GM21576 (cell line): ENCODE measurements around the gene C1GALT1.

ENCODE experiments used
- ATAC-seq: cut with Tn5 transposase; IDR thresholded peaks from one replicate; pipeline ENCODE4 v1.9.1; 2021; ENCODE audit warnings: mild to moderate bottlenecking, moderate library complexity; ENCODE audit not compliant: unreplicated experiment

C1GALT1 gene

GRCh38 chr7:7265081-7266075, 83.0 kb downstream of the C1GALT1 start:
- ATAC-seq, result no peak

- ATAC-seq, result no peak
Measured at GRCh38 chr7:7266257-7266881, 84.0 kb downstream of the C1GALT1 start.

GRCh38 chr7:7271094-7271874, 88.9 kb downstream of the C1GALT1 start:
- no peak for ATAC-seq

DNA sequence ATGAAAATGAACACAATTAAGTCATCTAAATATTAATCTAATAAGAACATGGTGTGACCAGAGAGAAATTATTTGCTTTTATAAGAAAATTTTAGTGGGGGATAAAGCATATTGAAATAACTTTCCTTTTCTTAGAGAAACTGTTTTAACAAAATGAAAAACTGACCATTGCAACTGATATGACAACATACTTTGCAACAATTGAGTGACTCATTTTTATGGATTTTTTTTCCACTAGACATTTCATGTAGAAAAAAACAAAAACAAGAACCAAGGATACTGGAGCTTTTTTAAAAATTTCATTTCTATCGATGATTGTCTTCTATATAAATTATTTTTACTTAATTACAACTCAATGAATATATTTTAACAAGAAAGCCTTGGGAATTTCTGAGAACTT, 90.0 kb downstream of the C1GALT1 start:
- no peak for ATAC-seq

DNA sequence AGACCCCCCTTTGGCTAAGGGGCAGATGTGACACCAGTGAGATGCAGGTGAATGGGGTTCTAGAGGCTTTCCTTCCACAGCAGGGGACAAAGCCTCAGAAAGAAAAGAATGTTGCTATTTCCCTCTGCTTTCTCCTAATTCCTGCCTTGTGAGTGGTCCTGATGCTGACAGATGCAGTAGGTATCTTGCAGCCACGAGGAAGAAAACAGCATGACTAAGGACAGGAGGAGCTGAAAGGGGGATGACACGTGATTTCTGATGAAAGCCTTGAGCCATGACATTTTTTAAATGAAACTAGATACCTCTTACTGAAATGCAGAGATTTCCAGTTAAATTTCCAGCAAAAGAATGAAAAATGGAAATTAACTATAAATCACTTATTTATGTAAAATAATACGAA, 92.4 kb downstream of the C1GALT1 start:
- ATAC-seq, result no peak

GRCh38 chr7:7276161-7276560, 93.8 kb downstream of the C1GALT1 start:
- no peak for ATAC-seq

DNA sequence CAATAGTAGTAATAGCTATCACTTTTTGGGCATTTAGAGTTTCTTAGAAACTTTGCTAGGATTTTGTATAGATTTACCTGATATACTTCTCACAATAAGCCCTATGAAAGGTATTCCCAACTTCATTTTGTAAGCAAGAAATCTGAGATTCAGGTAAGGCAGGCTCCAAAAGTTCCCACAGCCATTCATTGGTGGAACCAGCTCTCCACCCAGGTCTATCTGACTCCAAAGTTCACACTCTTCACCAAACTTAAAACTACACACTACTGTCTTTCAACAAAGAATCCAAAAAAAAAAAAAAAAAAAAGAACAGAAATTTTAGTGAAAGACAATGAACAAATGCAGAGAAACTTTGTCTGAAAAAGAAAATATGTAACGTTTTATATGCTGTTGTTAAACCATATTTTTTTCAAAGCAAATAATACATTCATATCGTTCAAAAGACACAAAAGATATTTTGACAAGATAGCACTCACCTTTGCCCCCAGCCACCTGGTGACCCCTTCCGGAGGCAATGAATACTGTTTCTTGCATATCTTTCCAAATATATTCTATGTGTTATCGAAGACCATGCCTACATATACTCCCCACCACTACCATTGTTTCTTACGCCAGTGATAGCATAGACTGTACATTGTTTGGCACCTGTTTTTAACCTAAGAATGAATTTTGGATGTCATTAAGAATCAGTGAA, 108.2 kb downstream of the C1GALT1 start:
- ATAC-seq, result no peak

GRCh38 chr7:7292085-7292484, 109.7 kb downstream of the C1GALT1 start:
- no peak for ATAC-seq

DNA sequence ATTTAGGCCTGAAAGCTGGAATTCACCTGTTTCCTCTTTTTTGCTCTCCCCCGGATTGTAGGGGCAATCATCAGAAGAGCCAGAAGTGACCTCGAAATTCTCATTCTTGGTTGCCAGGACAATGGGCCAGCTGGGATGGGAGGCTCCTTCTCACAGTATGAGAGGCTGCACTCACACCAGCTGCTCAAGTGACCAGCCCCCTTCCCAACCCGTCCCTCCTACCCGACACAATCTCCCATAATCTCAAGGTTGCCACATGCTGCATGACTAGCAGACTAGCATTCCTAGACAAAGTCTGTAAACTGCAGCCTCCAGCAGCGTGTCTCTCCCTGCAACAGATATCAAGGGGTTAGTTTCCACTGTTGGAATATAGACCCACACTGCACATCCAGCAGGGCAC, 110.3 kb downstream of the C1GALT1 start:
- ATAC-seq, result no peak

GRCh38 chr7:7293092-7293491, 110.7 kb downstream of the C1GALT1 start:
- ATAC-seq, result no peak

- no peak for ATAC-seq
Measured at GRCh38 chr7:7294911-7295310, 112.6 kb downstream of the C1GALT1 start.
